OCI-LY7 (cell line): ENCODE data around the gene CCDC185. TPM values are rescaled to one million over a fixed set of nuclear protein-coding genes. Genes with fewer than 3 reads are reported as not detected.

Experiments
- BruUV-seq: library from RNA; stranded (reverse); fragments of 400-500 nt; replicated peaks from 2 replicates; lab custom pipeline; 2021; lab: Mats Ljungman, UMichigan
- CTCF ChIA-PET: fragments of 300-600 bp; sonication (Branson Sonifier 250); formaldehyde crosslinking; loops from one replicate; lab custom pipeline; 2022; ENCODE audit warnings: antibody characterized with exemption; ENCODE audit not compliant: unreplicated experiment; lab: Charles Lee
- POLR2A ChIA-PET: fragments of 300-600 bp; sonication (Branson Sonifier 250); formaldehyde crosslinking; loops from one replicate; lab custom pipeline; 2022; ENCODE audit warnings: antibody characterized with exemption; lab: Charles Lee
- DNase-seq: peaks from one replicate; pipeline ENCODE4 v3.0.0-alpha.2; 2015; ENCODE audit warnings: low spot score
- H2AFZ ChIP-seq: fragments of 200-600 bp; sonication (generic), shearing (Covaris generic); 2 replicates; pipeline ENCODE4 v1.6.1; 2014; ENCODE audit warnings: mild to moderate bottlenecking, antibody characterized with exemption, low read length, moderate library complexity
- H3K27ac ChIP-seq: fragments of 200-600 bp; sonication (generic); 2 replicates; pipeline ENCODE4 v1.5.1; 2014; ENCODE audit warnings: mixed run types, low read depth, mild to moderate bottlenecking, moderate library complexity, low read length, inconsistent platforms; ENCODE audit not compliant: poor library complexity, severe bottlenecking
- H3K36me3 ChIP-seq: fragments of 200-600 bp; sonication (generic); 2 replicates; pipeline ENCODE4 v1.6.1; 2014; ENCODE audit warnings: mild to moderate bottlenecking, antibody characterized with exemption, low read length, moderate library complexity, mixed read lengths; ENCODE audit not compliant: insufficient read depth
- H3K4me1 ChIP-seq: fragments of 200-600 bp; sonication (generic); 2 replicates; pipeline ENCODE4 v1.5.1; 2014; ENCODE audit warnings: mild to moderate bottlenecking, low read length; ENCODE audit not compliant: insufficient read depth, poor library complexity, severe bottlenecking
- H3K4me2 ChIP-seq: fragments of 200-600 bp; sonication (generic); 2 replicates; pipeline ENCODE4 v1.6.1; 2014; ENCODE audit warnings: mild to moderate bottlenecking, low read length
- H3K4me3 ChIP-seq: fragments of 200-600 bp; sonication (generic); 2 replicates; pipeline ENCODE4 v1.5.1; 2014; ENCODE audit warnings: mild to moderate bottlenecking, low read depth, low read length; ENCODE audit not compliant: poor library complexity, severe bottlenecking
- H3K79me2 ChIP-seq: fragments of 200-600 bp; sonication (generic); 2 replicates; pipeline ENCODE4 v1.6.1; 2016; ENCODE audit warnings: low read depth, mild to moderate bottlenecking, low read length, moderate library complexity, mixed read lengths; ENCODE audit not compliant: insufficient read depth
- H3K9me2 ChIP-seq: fragments of 200-600 bp; sonication (generic); 2 replicates; pipeline ENCODE4 v1.6.1; 2016; ENCODE audit warnings: mild to moderate bottlenecking, low read length, mixed read lengths; ENCODE audit not compliant: insufficient read depth
- H3K9me3 ChIP-seq: fragments of 200-600 bp; sonication (generic); 2 replicates; pipeline ENCODE4 v1.6.1; 2014; ENCODE audit warnings: mild to moderate bottlenecking, mixed run types, low read length, mixed read lengths
- H4K20me1 ChIP-seq: fragments of 200-600 bp; sonication (generic); 2 replicates; pipeline ENCODE4 v1.6.1; 2014; ENCODE audit warnings: mild to moderate bottlenecking, antibody characterized with exemption, low read length, moderate library complexity, mixed read lengths; ENCODE audit not compliant: insufficient read depth
- CTCF ChIP-seq: fragments of 200-600 bp; sonication (generic); conservative IDR thresholded peaks from 2 replicates; pipeline ENCODE4 v1.5.1; 2014; ENCODE audit warnings: mild to moderate bottlenecking, antibody characterized with exemption, low read length, moderate library complexity, mixed read lengths
- EZH2phosphoT487 ChIP-seq: fragments of 200-600 bp; sonication (generic); IDR thresholded peaks from 2 replicates; pipeline ENCODE4 v1.6.1; 2018; ENCODE audit warnings: low read depth, borderline replicate concordance, mild to moderate bottlenecking, mixed run types, antibody characterized with exemption, low read length, moderate library complexity, mixed read lengths
- intact Hi-C: fragments of 100-400 bp; cut with micrococcal nuclease; formaldehyde crosslinking; loops from one replicate; pipeline ENCODE4 v1.10.0; 2022; ENCODE audit not compliant: unreplicated experiment
- total RNA-seq, 2 experiments: library from RNA; depleted of rRNA in 1 of 2; stranded (reverse); fragments of >200 nt in 1 of 2; shearing (Covaris generic) in 1 of 2; gene quantifications; 2 replicates each; pipeline ENCODE4 v1.2.3, GENCODE V29; 2014 to 2022

Gene CCDC185
- total RNA-seq, 2 experiments from 2014 or later: not detected

GRCh38 chr1:223401873-223402789 lies 8.9 kb downstream of the CCDC185 start:
- no TSS peak for BruUV-seq
- DNase-seq: no peak
- Histone ChIP-seq H3K9me3 (no peaks in the 10 kb centered on the region), H2AFZ (no peak overlapping the region), H3K36me3 (no peaks in the 10 kb centered on the region), H4K20me1 (no peaks in the 10 kb centered on the region), H3K4me2 (no peak overlapping the region), H3K27ac (no peak overlapping the region), H3K79me2 (no peaks in the 10 kb centered on the region), H3K4me3 (no peak overlapping the region), H3K9me2 (no peaks in the 10 kb centered on the region; the same call in 1 of the 2 replicates), H3K4me1 (no peaks in the 10 kb centered on the region)
- POLR2A ChIA-PET: interaction anchor here (0.6 kb wide), 1 partner anchor 74 kb away, joined by 3 read pairs; no protein-coding TSS in a partner anchor
- TF ChIP-seq CTCF (no peak), EZH2phosphoT487 (no peak)
- CTCF ChIA-PET: no interaction called here
- intact Hi-C loops: no loop called here

DNA sequence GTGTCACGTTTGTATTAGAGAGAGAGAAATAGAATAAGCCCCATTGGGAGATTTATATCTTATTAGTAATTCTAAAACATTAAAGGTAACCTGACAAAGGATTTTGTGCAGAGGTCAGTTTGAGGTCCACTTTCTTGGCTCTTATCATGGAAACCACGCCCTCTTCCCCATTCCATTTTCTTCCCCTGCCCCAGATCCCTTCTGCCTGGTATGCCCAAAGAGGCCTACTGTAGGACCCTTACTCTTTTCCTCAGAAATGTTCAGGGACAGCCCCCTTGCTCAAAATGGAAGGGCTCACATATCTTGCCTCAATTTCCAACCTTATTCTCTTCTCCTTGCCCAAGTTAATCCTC lies 9.6 kb downstream of the CCDC185 start:
- Histone ChIP-seq H3K4me3 (no peak overlapping the region), H3K27ac (no peak overlapping the region), H3K4me2 (no peak overlapping the region), H3K9me3 (no peaks in the 10 kb centered on the region), H4K20me1 (no peaks in the 10 kb centered on the region), H3K36me3 (no peaks in the 10 kb centered on the region), H3K9me2 (no peaks in the 10 kb centered on the region; the same call in 1 of the 2 replicates), H2AFZ (no peak overlapping the region), H3K4me1 (no peaks in the 10 kb centered on the region), H3K79me2 (no peaks in the 10 kb centered on the region)
- POLR2A ChIA-PET: interaction anchor here (0.6 kb wide), 1 partner anchor 74 kb away, joined by 3 read pairs; no protein-coding TSS in a partner anchor
- intact Hi-C loops: no loop called here
- DNase-seq: no peak
- BruUV-seq: no TSS peak
- no peak for TF ChIP-seq CTCF
- no peak for TF ChIP-seq EZH2phosphoT487
- CTCF ChIA-PET: no interaction called here
